HepG2 (cell line): ENCODE results near the gene NR3C2. TPM values are rescaled to one million over a fixed set of nuclear protein-coding genes. Genes with fewer than 3 reads are reported as not detected.
"Not testable (repeated sequence)": the region's sequence is repeated elsewhere in the genome, so short reads cannot be mapped to it uniquely, and the experiment has no call there.

Experiments
- ATAC-seq: fragments of 200-7000 bp; cut with Tn5 transposase; 3 replicates; pipeline ENCODE4 v1.9.1; 2020; ENCODE audit warnings: mild to moderate bottlenecking, moderate library complexity
- BruUV-seq: library from RNA; stranded (reverse); fragments of 400-500 nt; replicated peaks from 2 replicates; lab custom pipeline; 2021; lab: Mats Ljungman, UMichigan
- CTCF ChIA-PET: fragments of 300-600 bp; formaldehyde crosslinking; extraction: SDS; loops from one replicate; lab custom pipeline; 2021; ENCODE audit warnings: low total read pairs, inconsistent platforms, low intra/inter-chr PET ratio; lab: Yijun Ruan, JAX
- POLR2A ChIA-PET: fragments of 350-600 bp; sonication (Branson Sonifier 250); formaldehyde crosslinking; loops from one replicate; lab custom pipeline; 2020; ENCODE audit warnings: antibody characterized with exemption, inconsistent platforms; lab: Yijun Ruan, JAX
- DNase-seq: peaks from one replicate; pipeline ENCODE4 v3.0.0-alpha.2; 2015; ENCODE audit warnings: low spot score
- FAIRE-seq: peaks from 3 replicates; lab custom pipeline; 2011; peaks lifted over from hg19 to GRCh38; lab: Jason Lieb, UNC
- H2AFZ ChIP-seq: one replicate; pipeline ENCODE4 v1.6.1; 2011; ENCODE audit warnings: low read length, inconsistent platforms
- H3K27ac ChIP-seq: fragments of 300-600 bp; 3 replicates; pipeline ENCODE4 v1.8.0; 2011; ENCODE audit warnings: mixed run types, mild to moderate bottlenecking, mixed read lengths, low read length, inconsistent platforms; ENCODE audit not compliant: insufficient read depth; ENCODE audit errors: extremely low read length
- H3K27me3 ChIP-seq, 2 experiments: fragments of 200-600 bp in 1 of 2; 2 replicates in 1 of 2; 3 replicates in 1 of 2; pipeline versions ENCODE4 v1.6.0 to v1.8.0; 2011; ENCODE audit warnings: low read length in 2 of 2, mild to moderate bottlenecking in 2 of 2, moderate library complexity in 2 of 2, inconsistent platforms in 1 of 2; ENCODE audit not compliant: insufficient read depth in 2 of 2, control insufficient read depth in 1 of 2
- H3K36me3 ChIP-seq, 2 experiments: fragments of 200-600 bp in 1 of 2; replicated peaks in 1 of 2; 2 replicates in 1 of 2; 3 replicates in 1 of 2; pipeline versions ENCODE4 v1.5.1 to v1.8.0; 2011; ENCODE audit warnings: low read length in 2 of 2, inconsistent platforms in 1 of 2; ENCODE audit not compliant: insufficient read depth in 2 of 2, control insufficient read depth in 1 of 2
- H3K4me1 ChIP-seq: 2 replicates; pipeline ENCODE4 v1.5.1; 2012; ENCODE audit warnings: low read length, inconsistent platforms; ENCODE audit not compliant: insufficient read depth
- H3K4me2 ChIP-seq: 2 replicates; pipeline ENCODE4 v1.6.0; 2011; ENCODE audit warnings: low read depth, low read length, inconsistent platforms
- H3K4me3 ChIP-seq, 3 experiments: fragments of 200-600 bp in 1 of 3; sonication (generic), shearing (Covaris generic) in 1 of 3; replicated peaks in 1 of 3; 2 replicates each; pipeline ENCODE4 v1.5.1; 2011 to 2016; ENCODE audit warnings: low read length in 3 of 3, inconsistent platforms in 2 of 3, low read depth in 2 of 3, mild to moderate bottlenecking in 2 of 3, control low read depth in 1 of 3, mixed read lengths in 1 of 3; ENCODE audit not compliant: insufficient read depth in 1 of 3
- H3K79me2 ChIP-seq: one replicate; pipeline ENCODE4 v1.6.1; 2011; ENCODE audit warnings: low read length, inconsistent platforms; ENCODE audit not compliant: insufficient read depth
- H3K9ac ChIP-seq: 2 replicates; pipeline ENCODE4 v1.6.0; 2011; ENCODE audit warnings: mild to moderate bottlenecking, low read depth, low read length, inconsistent platforms; ENCODE audit not compliant: insufficient read depth
- H3K9me3 ChIP-seq: 2 replicates; pipeline ENCODE4 v1.5.1; 2012; ENCODE audit warnings: mild to moderate bottlenecking, low read length
- H4K20me1 ChIP-seq: 2 replicates; pipeline ENCODE4 v1.6.0; 2011; ENCODE audit warnings: inconsistent platforms, mild to moderate bottlenecking, low read length, moderate library complexity; ENCODE audit not compliant: insufficient read depth
- TMF1 ChIP-seq: sonication (generic); formaldehyde crosslinking; IDR thresholded peaks from 2 replicates; pipeline ENCODE4 v1.8.1; 2022; ENCODE audit warnings: low read depth, missing genetic modification reagents
- ZNF205 ChIP-seq: IDR thresholded peaks from 2 replicates; pipeline ENCODE4 v1.6.1; 2018; ENCODE audit warnings: missing biosample characterization, missing genetic modification reagents
- WGBS: methylation state at CpG from one replicate; pipeline ENCODE4 v1.1.6; 2017; ENCODE audit warnings: low lambda C conversion rate; 5-methylcytosine and 5-hydroxymethylcytosine counted together
- in situ Hi-C: cut with HindIII; loops from 2 replicates; pipeline ENCODE4 v1.10.0; 2017; ENCODE audit warnings: low pct_unique_long_range_greater_than_20kb; ENCODE audit not compliant: extremely low pct_ligation_motif_present
- intact Hi-C: fragments of 100-400 bp; cut with micrococcal nuclease; formaldehyde crosslinking; loops from one replicate; pipeline ENCODE4 v1.10.0; 2022; ENCODE audit not compliant: unreplicated experiment
- polyA plus RNA-seq, 8 experiments: library from polyadenylated mRNA; depleted of rRNA in 3 of 8; stranded (reverse) in 7 of 8; unstranded in 1 of 8; fragments of >200 nt; fragmentation: Illumina TruSeq in 4 of 8; extraction: Trizol in 4 of 8; gene quantifications; 2 replicates each; pipeline versions ENCODE4 v1.2.1 to v1.2.3, GENCODE V29; 2011 to 2016; ENCODE audit warnings: low read depth in 4 of 8, missing spikeins in 1 of 8, mixed read lengths in 1 of 8; ENCODE audit not compliant: insufficient read depth in 1 of 8
- total RNA-seq, 5 experiments: library from RNA; depleted of rRNA; stranded (reverse); fragments of >200 nt; fragmentation: Illumina TruSeq; extraction: Trizol; gene quantifications; 2 replicates each; pipeline ENCODE4 v1.2.3, GENCODE V29; 2016; ENCODE audit warnings: low read depth in 1 of 5
- TF ChIP-seq, protein P1 (sequence below): sonication (generic); formaldehyde crosslinking; conservative IDR thresholded peaks from 2 replicates; pipeline ENCODE4 v1.5.0; 2020; ENCODE audit warnings: missing genetic modification reagents
- TF ChIP-seq, protein P2 (sequence below): sonication (generic); formaldehyde crosslinking; IDR thresholded peaks from 2 replicates; pipeline ENCODE4 v1.5.1; 2020; ENCODE audit warnings: mild to moderate bottlenecking, missing genetic modification reagents, borderline replicate concordance

NR3C2 gene
- total and polyA plus RNA-seq, 2 of the 13 experiments (the other 11 are each of a cell fraction or from before 2014, with no cell fraction given): 0.26 to 0.46 TPM

DNA sequence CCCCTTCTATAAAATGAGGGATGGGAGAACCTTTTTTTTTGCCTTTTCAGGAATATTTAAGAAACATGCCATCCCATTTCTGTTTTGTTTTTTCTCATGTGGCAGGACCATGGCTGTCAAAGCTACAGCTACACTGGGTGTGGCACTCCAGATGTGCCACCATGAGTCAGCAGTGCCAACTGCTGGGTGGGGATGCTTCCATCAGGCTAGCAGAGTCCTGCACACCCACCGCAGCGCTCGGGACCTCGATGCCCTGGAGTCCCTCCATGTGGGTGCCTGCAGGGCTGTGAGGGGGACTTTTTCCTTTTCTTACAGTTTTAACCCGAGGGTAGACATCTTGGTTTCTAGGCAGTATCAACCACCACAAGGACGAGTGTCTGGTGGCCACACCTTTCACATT is 352.6 kb downstream of the NR3C2 start:
- BruUV-seq: no TSS peak
- Histone ChIP-seq H3K4me1 (no peaks in the 10 kb centered on the region), H3K79me2 (no peaks in the 10 kb centered on the region), H3K9ac (no peak overlapping the region), H2AFZ (no peak overlapping the region), H3K27me3 (no peaks in the 10 kb centered on the region), H3K4me3 (no peak overlapping the region), H3K4me2 (no peak overlapping the region), H3K27ac (no peak overlapping the region), H4K20me1 (no peaks in the 10 kb centered on the region), H3K36me3 (no peaks in the 10 kb centered on the region), H3K9me3 (no peaks in the 10 kb centered on the region)
- ChIA-PET CTCF (no interaction called here), POLR2A (no interaction called here)
- TF ChIP-seq TMF1 (CRISPR knock-in tag): no peak
- TF ChIP-seq, protein P1, sequence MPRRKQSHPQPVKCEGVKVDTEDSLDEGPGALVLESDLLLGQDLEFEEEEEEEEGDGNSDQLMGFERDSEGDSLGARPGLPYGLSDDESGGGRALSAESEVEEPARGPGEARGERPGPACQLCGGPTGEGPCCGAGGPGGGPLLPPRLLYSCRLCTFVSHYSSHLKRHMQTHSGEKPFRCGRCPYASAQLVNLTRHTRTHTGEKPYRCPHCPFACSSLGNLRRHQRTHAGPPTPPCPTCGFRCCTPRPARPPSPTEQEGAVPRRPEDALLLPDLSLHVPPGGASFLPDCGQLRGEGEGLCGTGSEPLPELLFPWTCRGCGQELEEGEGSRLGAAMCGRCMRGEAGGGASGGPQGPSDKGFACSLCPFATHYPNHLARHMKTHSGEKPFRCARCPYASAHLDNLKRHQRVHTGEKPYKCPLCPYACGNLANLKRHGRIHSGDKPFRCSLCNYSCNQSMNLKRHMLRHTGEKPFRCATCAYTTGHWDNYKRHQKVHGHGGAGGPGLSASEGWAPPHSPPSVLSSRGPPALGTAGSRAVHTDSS (CRISPR knock-in tag): no peak
- TF ChIP-seq, protein P2, sequence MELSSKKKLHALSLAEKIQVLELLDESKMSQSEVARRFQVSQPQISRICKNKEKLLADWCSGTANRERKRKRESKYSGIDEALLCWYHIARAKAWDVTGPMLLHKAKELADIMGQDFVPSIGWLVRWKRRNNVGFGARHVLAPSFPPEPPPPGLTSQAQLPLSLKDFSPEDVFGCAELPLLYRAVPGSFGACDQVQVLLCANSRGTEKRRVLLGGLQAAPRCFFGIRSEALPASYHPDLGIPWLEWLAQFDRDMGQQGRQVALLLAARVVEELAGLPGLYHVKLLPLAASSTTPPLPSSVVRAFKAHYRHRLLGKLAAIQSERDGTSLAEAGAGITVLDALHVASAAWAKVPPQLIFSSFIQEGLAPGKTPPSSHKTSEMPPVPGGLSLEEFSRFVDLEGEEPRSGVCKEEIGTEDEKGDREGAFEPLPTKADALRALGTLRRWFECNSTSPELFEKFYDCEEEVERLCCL: no peak
- no peak for TF ChIP-seq ZNF205
- no peak for ATAC-seq
- FAIRE-seq: no peak
- in situ Hi-C loops: no loop called here
- intact Hi-C loops: no loop called here
- 48% methylated on average over 4 of the region's 6 CpGs for WGBS
- no peak for DNase-seq

DNA sequence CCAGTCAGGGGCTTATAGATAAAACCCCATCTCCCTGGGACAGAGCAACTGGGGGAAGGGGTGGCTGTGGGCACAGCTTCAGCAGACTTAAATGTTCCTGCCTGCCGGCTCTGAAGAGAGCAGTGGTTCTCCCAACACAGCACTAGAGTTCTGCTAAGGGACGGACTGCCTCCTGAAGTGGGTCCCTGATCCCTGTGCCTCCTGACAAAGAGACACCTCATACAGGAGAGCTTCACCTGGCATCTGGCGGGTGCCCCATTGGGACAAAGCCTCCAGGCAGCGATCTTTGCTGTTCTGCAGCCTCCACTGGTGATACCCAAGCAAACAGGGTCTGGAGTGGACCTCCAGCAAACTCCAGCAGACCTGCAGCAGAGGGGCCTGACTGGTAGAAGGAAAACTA is 359.1 kb downstream of the NR3C2 start:
- H3K27me3 ChIP-seq, H3K4me3 ChIP-seq, BruUV-seq, DNase-seq, FAIRE-seq, H3K4me2 ChIP-seq, H4K20me1 ChIP-seq, H2AFZ ChIP-seq, H3K9me3 ChIP-seq, H3K79me2 ChIP-seq, H3K9ac ChIP-seq, CTCF ChIA-PET, H3K36me3 ChIP-seq, in situ Hi-C loops, ATAC-seq, H3K4me1 ChIP-seq, intact Hi-C loops, H3K27ac ChIP-seq, POLR2A ChIA-PET: not testable (repeated sequence)
- WGBS: 15% methylated on average over 2 of the region's 4 CpGs
